NCI-H128 (cell line): ENCODE data around the gene SUSD5.
"Not testable (repeated sequence)": the region's sequence is repeated elsewhere in the genome, so short reads cannot be mapped to it uniquely, and the experiment has no call there.

Experiments used
- DNase-seq: peaks from one replicate; lab custom pipeline; 2025; ENCODE audit not compliant: unreplicated experiment; lab: John Stamatoyannopoulos, UW

SUSD5 gene

DNA sequence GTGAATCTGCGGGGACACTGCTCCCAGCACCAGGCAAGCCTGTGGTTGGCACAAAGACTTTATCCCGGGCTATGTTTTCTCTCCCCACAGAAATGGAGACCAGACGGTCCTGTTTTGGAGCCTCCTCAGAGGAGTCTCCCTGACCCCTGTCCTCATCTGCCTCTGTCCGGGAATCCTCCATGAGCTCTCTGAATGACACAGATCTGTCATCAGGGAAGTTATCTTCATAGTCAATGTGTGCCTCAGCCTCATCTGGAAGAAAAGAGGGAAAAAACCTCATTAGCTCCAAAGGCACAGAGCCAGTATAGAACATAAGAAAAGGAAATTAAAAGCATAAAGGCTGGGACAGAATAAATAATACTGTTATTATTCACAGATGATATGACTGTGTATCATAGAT lies 64.8 kb downstream of the SUSD5 start:
- no peak for DNase-seq

GRCh38 chr3:33152363-33153360 lies 65.9 kb downstream of the SUSD5 start:
- no peak for DNase-seq

DNA sequence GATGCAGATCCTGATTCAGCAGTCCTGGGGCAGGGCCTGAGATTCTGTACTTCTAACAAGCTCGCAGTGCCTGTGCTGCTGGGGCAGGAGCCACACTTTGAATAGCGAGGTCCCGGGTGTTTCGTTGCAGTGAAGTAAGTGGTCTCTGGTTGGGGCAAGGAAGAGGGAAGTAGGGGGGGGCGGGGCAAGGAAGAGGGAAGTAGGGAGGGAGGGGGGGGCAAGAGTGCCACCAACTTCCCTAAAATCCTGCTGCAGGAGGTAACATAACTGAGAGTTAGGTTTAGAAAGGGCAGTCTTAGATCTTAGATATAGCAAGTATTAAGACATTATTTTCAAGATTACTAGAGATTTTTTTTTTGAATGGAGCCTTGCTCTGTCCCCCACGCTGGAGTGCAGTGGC lies 69.3 kb downstream of the SUSD5 start:
- DNase-seq, result no peak

DNA sequence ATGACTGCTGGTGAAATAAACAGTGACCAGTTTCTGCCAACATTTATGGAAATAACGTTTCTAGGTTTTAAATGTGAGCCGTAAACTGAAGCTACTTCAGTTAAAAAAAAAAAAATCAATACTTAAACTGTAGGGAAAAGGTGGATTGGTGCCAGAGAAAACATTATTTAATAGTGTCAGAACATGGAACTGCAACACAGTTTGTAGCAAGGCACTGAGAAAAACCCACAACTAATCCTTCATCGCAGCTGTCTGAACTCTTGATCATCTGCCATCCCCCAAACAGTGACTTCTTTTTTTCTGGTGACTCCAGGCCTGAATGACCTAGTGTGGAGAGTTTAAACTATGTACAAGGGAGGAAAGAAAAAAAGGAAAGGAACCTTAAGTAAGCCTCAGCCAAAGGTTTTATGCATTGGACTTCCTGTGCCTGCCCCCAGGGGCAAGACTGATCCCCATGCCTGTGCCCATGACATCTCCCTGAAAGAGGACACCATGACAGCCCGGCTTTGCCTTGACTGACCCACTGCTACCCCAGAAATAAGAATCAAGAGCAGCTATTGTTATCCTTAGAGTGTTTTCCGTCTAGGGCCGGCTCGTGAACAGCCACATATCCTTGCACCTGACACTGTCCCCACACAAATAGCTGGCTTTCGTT lies 71.7 kb downstream of the SUSD5 start:
- DNase-seq, result no peak

- no peak for DNase-seq
Observed at GRCh38 chr3:33145901-33146580, 72.6 kb downstream of the SUSD5 start.

DNA sequence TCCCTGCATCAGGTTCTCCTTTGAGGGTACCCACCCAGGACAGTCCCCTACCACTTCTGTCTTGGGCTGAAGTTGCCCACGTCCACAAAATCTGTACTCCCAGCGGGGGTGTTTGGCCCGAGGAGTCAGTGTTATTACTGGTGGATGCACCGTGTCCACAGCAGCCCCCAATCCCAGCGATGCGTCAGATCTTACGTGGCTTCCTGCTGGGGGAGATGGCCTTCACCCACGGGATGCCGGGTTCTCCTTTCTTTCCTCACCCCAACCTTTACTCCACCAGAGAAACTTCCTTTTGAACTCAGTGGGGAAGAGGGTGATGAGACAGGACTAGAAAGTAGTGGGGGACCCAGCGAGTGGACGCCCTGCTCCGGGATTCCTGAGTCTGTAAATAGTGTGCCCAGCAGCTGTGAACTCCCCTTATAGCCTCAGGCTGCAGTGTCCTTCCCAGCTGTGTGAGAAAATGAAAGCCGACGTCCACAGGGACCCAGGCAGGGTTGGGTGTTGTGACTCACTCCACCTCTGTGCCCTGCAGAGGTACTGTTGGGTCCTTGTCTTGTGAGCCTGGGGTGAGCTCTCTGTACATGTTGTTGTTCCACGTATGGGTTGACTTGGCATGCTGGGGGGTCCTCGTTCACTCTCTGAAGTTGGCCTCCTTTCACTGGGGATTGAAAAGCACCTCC lies 73.2 kb downstream of the SUSD5 start:
- no peak for DNase-seq

GRCh38 chr3:33144433-33144832 lies 74.2 kb downstream of the SUSD5 start:
- DNase-seq, result no peak

DNA sequence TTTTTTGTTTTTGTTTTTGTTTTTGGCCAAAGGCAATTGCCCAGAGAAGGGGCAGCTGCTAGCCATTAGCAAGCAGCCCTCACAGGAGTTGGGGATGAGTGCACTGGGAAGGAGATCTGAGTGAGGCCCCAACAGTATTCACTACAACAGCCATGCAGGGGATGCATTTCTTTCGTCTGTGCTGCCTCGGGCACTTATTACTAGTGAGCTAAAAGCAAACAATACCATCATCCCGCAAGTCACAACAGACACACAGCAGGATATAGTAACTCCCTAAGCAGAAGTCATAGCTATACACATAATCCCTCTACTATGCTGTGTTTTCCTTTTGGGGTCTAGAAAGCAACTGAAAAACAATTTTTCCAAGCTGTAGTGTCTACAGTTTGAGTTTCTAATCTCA lies 77.6 kb downstream of the SUSD5 start:
- DNase-seq, result no peak

DNA sequence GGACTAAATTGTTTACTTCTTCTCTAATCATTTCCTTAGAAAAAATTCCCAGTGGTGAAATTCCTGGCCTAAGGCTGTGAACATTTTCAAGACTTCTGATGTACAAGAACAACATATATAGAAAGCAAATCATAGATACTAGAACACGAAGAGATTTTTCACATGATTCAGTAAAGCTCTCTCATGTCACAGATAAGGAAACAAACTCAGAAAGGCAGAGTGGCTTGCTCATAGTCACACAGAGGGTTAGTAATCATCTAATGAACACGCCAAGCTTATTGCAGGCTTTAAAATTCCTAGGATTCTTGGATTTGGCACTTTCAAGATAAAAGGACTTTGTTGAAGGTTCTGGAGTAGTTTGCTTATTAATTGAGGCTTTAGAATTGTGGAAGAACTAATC lies 78.6 kb downstream of the SUSD5 start:
- no peak for DNase-seq

DNA sequence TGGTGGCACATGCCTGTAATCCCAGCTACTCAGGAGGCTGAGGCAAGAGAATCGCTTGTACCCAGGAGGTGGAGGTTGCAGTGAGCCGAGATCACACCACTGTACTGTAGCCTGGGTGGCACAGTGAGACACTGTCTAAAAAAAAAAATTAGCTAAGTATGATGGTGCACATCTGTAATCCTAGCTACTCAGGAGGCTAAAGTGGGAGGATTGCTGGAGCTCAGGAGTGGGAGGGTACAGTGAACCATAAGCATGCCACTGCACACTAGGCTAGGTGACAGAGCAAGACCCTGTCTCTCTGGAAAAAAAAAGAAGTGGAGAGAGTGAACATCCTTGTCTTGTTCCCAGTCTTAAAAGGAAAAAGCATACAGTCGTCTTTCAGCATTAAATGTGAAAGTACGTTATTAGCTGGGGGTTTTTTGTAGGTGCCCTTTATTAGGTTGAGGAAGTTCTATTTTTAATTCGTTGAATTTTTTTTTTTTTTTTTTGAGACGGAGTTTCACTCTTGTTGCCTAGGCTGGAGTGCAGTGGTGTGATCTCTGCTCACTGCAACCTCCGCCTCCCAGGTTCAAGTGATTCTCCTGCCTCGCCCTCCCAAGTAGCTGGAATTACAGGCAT lies 79.5 kb downstream of the SUSD5 start:
- not testable (repeated sequence) for DNase-seq

DNA sequence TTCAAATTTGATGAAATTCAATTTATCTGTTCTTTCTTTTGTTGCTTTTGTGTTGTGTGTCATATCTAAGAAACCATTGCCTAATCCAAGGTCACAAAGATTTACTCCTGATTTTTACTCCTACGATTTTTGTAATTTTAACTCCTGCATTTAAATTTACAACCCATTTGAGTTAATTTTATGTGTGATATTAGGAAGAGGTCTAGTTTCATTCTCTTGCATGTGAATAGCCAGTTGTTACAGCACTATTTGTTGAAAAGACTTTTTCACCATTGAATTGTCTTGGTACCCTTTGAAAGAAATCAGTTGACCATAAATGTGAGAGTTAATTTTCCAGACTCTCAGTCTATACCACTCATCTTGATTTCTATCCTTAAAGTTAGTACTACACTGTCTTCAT lies 80.9 kb downstream of the SUSD5 start:
- no peak for DNase-seq

GRCh38 chr3:33134026-33134625 lies 84.5 kb downstream of the SUSD5 start:
- no peak for DNase-seq

- no peak for DNase-seq
Observed at GRCh38 chr3:33132019-33132360, 86.6 kb downstream of the SUSD5 start.

GRCh38 chr3:33131331-33132018 lies 87.1 kb downstream of the SUSD5 start:
- DNase-seq, result peak; percentile 11

GRCh38 chr3:33130144-33130543 lies 88.5 kb downstream of the SUSD5 start:
- DNase-seq, result no peak

GRCh38 chr3:33128706-33129105 lies 89.9 kb downstream of the SUSD5 start:
- no peak for DNase-seq

- no peak for DNase-seq
Observed at GRCh38 chr3:33125840-33126239, 92.8 kb downstream of the SUSD5 start.

DNA sequence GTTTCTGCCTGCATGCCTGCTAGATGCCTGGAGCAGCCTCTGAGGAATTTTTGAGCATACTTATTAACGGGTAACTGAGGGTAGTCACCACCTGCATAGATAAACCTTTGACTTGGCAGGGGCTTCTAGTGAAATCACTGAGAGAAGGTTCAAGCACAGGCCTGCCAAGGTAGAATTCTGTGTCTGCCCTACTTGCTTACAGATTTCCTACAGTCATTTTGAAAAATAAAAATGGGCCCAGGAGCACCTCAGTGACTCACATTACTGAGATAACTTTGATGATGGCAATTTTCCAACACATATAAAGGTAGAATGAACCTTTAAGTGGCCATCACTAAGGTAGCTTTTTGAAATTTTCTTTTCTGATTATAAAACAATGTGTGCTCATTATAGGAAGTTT lies 94.0 kb downstream of the SUSD5 start:
- no peak for DNase-seq

DNA sequence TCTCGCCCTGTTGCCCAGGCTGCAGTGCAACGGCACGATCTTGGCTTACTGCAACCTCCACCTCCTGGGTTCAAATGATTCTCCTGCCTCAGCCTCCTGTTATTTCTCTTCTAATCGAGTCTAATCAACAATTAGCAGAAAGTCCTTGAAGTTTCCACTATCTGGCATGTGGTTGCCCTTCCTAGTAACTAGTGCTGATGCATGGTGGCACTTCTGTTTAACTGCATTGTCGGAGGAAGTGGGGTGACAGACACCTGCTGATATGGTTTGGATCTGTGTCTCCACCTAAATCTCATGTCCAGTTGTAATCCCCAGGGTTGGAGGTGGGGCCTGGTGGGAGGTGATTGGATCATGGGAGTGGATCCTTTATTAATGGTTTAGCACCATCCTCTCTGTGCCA lies 95.6 kb downstream of the SUSD5 start:
- DNase-seq, result no peak

DNA sequence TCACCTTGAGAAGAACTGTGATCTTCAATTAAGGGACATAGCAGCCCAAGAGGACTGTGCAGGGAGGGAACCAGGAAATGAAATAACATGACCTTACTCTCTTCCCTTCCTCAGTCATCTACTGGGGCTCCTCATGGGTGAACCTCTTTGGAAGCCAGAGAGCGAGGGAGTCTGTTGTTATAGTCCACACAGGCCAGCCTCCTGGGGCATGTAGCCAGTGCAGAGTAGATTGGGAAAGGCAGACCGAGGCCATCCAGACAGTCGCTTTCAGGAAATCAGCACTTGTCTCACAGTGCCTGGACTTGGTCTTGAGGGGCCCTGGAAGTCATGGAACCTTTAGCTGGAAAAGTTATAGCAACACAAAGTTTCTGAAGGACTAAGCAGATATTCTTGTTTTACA lies 98.7 kb downstream of the SUSD5 start:
- DNase-seq, result no peak
